ENCODE measurements around the gene MAGEF1.
A peak's percentile ranks its signal among the peaks of the same experiment; 100 is the strongest.

MAGEF1 gene

GRCh38 chr3:184746131-184747120, 34.6 kb upstream of the MAGEF1 start:
- peak in 4 of 42 donors; percentile 1 to 32 (median 8) for DNase-seq
- intact Hi-C loops (cut with DNase I), result no loop called here

GRCh38 chr3:184745526-184745925, 33.7 kb upstream of the MAGEF1 start:
- peak in 8 of 42 donors; percentile 1 to 28 (median 12) for DNase-seq
- intact Hi-C loops (cut with DNase I), result no loop called here

GRCh38 chr3:184743248-184743647, 31.4 kb upstream of the MAGEF1 start:
- intact Hi-C loops (cut with DNase I), result no loop called here
- DNase-seq, result no peak

DNA sequence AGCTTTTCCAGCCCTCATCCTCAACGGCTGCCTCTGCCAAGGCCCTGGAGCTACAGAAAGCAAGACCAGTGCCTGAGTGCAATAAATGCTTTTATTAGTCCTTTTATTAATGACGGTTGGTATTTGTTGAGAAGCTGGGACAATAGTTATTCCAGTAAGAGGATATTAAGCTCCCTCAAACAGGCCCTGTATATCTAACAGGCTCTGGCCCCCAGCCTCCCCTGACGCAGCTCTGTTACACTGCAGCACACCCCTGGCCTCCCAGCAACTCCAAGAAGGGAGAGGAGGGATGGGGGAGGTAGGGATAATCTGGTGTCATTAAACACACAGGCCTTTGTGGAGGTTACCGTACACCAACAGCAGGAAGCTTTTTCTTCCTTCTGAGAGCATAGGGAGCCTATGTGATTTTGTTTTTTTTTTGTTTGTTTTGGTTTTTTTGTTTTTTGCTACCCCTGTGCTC, 30.8 kb upstream of the MAGEF1 start:
- peak in 9 of 42 donors; percentile 1 to 20 (median 12) for DNase-seq
- intact Hi-C loops (cut with DNase I), result no loop called here

DNA sequence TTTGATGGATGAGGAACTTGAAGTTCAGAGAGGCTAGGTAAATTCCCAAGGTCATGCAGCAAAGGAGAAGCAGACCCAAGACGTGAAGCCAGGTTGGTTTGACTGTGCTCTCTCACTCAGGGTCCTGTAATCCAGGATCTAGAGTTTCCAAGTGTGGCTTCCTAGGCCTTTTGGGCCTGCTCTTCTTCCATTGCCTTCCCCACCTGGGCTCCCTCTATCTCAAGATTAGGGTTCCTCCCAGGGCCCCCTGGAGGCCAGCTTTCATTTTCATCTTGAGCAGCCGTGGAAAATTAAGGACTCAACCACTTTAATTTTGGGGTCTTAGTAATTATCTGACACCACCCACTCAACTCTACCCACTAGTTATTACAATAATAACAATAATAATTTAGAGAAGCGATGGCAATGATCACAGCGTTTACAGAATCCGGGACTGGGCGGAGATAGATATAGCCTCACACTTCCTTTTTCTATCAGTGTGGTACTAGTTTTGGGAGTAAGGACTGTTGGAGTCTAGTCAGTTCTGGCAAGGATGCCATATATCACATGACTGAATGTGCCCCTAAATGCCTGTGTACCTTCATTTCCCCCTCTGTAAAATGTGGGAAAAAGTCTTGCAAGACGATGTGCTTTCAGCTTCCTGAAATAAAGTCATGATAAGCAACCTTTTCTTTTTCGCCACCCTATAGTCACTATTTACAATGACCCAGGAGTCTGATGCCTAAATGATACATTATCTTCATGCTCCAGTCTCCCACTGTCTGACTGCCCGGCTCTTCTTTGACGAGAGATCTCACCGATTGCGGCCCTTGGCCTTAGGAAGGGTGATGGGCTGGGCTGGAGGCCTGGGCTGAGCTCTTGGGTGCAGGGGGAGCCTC, 30.2 kb upstream of the MAGEF1 start:
- intact Hi-C loops (cut with DNase I), result no loop called here
- DNase-seq, result peak in 9 of 42 donors; percentile 2 to 35 (median 16)

GRCh38 chr3:184741259-184741556, 29.3 kb upstream of the MAGEF1 start:
- DNase-seq, result peak in 5 of 42 donors; percentile 2 to 28 (median 12)
- intact Hi-C loops (cut with DNase I), result no loop called here

GRCh38 chr3:184740509-184741258, 28.8 kb upstream of the MAGEF1 start:
- DNase-seq, result peak in 41 of 42 donors; percentile 20 to 91 (median 61)

GRCh38 chr3:184739594-184740505, 28.0 kb upstream of the MAGEF1 start:
- intact Hi-C loops (cut with DNase I), result no loop called here
- DNase-seq, result peak in 5 of 42 donors; percentile 4 to 18 (median 6)

More at GRCh38 chr3:184740509-184741258, 28.8 kb upstream of the MAGEF1 start:
- intact Hi-C loops (cut with DNase I), result no loop called here

DNA sequence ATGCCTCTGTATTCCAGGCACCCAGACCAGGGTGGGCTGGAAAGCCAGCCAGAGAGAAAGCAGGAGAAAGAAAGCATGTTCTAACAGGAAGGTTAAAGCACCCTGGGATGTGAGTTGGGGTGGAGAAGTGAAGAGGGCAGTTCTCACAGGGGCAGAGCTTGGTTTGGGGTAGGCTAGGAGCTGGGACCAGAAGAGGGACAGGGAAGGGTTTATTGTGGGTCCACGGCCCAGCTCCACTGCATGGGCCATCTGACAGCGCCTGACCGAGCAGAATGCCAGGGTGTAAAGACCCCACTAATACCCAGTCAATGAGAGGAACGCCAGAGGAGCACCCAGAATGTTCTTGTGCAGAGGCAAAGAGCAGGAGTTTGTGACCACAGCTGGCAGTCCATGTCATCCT, 27.1 kb upstream of the MAGEF1 start:
- peak in 7 of 42 donors; percentile 0 to 20 (median 5) for DNase-seq
- intact Hi-C loops (cut with DNase I), result no loop called here

DNA sequence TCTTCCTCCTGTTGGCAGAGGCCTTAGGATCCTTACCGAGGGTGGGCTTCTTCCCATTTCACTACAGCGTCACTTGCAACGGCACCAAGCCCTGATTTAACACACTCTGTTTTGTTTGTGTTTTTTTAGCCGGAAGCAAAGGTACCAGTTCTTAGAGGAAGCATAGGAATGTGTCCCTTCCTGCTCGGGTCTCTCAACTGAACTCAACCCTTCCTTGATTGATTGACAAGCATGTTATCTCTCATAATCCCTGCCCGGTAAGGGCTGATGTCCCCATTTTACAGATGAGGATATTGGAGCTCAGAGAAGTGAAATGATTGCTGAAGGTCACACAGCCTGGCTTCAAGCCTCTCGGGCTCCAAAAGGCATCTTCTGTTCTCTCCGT, 26.6 kb upstream of the MAGEF1 start:
- DNase-seq, result peak in 4 of 42 donors; percentile 1 to 25 (median 10)
- intact Hi-C loops (cut with DNase I), result no loop called here

- intact Hi-C loops (cut with DNase I), result no loop called here
- DNase-seq, result peak in 13 of 42 donors; percentile 11 to 70 (median 30)
Measured at GRCh38 chr3:184737641-184738505, 26.0 kb upstream of the MAGEF1 start.

- DNase-seq, result peak in 8 of 42 donors; percentile 2 to 26 (median 6)
- intact Hi-C loops (cut with DNase I), result no loop called here
Measured at GRCh38 chr3:184737063-184737462, 25.2 kb upstream of the MAGEF1 start.

DNA sequence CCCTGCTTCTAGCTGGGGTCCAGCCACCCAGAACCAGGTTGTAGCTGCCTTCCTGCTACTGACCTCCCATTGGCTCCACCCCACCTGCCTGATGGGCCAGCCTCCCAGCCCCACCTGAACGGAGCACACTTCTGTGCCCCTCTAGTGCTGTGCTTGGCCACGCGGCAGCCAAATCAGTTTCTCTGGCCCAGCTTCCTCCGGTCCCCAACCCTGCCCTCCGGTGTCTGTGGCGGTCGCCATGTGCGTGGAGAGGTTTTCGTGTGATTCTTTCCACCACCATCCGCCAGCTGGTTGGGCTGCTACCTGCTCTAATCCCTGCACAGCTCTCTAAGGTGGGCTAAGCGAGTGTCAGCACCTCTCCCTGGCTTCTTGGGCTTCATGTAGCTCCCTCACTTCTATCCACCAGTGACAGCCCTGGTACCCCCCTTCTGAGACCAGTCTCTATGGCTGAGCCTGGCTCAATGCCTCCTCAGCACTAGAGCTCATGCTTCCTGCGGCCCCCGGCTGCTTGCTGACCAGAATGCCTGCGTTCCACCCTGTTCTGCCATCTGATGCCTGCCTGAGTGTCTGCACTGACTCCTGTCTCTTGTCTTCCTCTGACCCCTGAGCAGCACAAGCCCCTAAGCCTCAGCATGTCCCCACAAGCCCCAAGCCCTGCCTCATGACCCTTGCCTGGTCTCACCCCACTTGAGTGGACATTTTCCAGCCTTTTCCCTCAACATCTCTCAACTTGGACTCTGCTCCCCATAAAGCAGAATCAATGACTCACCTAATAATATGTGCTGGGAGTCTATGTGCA, 23.2 kb upstream of the MAGEF1 start:
- peak in 9 of 42 donors; percentile 2 to 28 (median 6) for DNase-seq
- intact Hi-C loops (cut with DNase I), result no loop called here

- peak in 4 of 42 donors; percentile 2 to 6 (median 3) for DNase-seq
- intact Hi-C loops (cut with DNase I), result no loop called here
Measured at GRCh38 chr3:184733971-184734608, 22.2 kb upstream of the MAGEF1 start.

DNA sequence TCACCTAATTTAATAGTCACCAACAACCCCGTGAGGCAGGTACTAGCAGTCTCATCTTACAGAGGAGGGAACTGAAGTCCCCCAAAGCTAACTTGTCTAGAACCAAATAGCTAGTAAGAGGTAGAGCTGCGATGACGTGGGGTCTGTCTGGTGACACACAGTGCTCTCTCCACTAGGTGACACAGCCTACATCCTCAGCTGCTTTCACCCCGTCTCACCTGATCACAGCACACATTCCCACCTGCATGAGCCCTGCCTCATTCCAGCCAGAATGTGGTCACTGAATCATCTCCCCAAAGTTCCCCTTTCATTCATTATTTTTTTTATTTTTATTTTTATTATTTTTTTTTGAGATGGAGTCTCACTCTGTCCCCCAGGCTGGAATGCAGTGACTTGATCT, 21.3 kb upstream of the MAGEF1 start:
- intact Hi-C loops (cut with DNase I), result no loop called here
- peak in 6 of 42 donors; percentile 5 to 37 (median 10) for DNase-seq

All from head of caudate nucleus (tissue), 42 donors.